PFSK-1 (cell line): ENCODE data around the gene ETHE1.

ENCODE experiments used
- FOXP2 ChIP-seq: optimal IDR thresholded peaks from 2 replicates; pipeline ENCODE3; 2011; ENCODE audit warnings: borderline replicate concordance, control low read depth, inconsistent platforms; ENCODE audit not compliant: insufficient read depth; ENCODE audit errors: extremely low read length, extremely low read depth
- POLR2AphosphoS5 ChIP-seq: IDR thresholded peaks from 2 replicates; pipeline ENCODE4 v1.6.1; 2012; ENCODE audit warnings: low read depth, mild to moderate bottlenecking, control low read depth, low read length, moderate library complexity
- SIN3A ChIP-seq: IDR thresholded peaks from 2 replicates; pipeline ENCODE4 v1.6.1; 2012; ENCODE audit warnings: mild to moderate bottlenecking, low read length, moderate library complexity, borderline replicate concordance; ENCODE audit not compliant: insufficient read depth
- TAF1 ChIP-seq: IDR thresholded peaks from 2 replicates; pipeline ENCODE4 v1.6.1; 2012; ENCODE audit warnings: low read length, control low read depth, borderline replicate concordance; ENCODE audit not compliant: insufficient read depth
- TF ChIP-seq, protein P1 (sequence below), 2 experiments: IDR thresholded peaks; 2 replicates each; pipeline versions ENCODE4 v1.6.1 to v1.8.0; 2011 to 2012; ENCODE audit warnings: low read depth in 2 of 2, low read length in 2 of 2, control low read depth in 1 of 2, inconsistent platforms in 1 of 2, mild to moderate bottlenecking in 1 of 2, moderate library complexity in 1 of 2; ENCODE audit not compliant: insufficient read depth in 1 of 2

Gene ETHE1

DNA sequence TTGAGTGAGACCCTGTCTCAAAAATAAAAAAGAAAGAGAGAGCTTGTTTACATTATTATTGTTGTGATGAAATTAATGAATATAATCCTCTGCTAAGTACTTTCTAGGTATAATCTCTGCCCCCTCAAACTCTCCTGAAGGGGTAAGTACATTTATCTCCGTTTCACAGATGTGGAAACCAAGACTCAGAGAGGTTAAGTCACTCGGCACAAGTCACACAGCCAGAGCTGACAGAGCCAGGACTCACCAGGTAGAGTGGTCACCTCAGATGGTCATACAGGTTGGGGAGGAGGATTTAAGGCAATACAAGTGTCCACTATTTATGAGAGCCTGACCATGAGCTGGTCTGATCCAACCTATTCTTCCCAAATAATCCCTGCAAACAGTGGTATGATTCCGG, 46.4 kb downstream of the ETHE1 start:
- TF ChIP-seq POLR2AphosphoS5 (no peak), TAF1 (no peak), SIN3A (no peak), FOXP2 (no peak)
- TF ChIP-seq, protein P1, sequence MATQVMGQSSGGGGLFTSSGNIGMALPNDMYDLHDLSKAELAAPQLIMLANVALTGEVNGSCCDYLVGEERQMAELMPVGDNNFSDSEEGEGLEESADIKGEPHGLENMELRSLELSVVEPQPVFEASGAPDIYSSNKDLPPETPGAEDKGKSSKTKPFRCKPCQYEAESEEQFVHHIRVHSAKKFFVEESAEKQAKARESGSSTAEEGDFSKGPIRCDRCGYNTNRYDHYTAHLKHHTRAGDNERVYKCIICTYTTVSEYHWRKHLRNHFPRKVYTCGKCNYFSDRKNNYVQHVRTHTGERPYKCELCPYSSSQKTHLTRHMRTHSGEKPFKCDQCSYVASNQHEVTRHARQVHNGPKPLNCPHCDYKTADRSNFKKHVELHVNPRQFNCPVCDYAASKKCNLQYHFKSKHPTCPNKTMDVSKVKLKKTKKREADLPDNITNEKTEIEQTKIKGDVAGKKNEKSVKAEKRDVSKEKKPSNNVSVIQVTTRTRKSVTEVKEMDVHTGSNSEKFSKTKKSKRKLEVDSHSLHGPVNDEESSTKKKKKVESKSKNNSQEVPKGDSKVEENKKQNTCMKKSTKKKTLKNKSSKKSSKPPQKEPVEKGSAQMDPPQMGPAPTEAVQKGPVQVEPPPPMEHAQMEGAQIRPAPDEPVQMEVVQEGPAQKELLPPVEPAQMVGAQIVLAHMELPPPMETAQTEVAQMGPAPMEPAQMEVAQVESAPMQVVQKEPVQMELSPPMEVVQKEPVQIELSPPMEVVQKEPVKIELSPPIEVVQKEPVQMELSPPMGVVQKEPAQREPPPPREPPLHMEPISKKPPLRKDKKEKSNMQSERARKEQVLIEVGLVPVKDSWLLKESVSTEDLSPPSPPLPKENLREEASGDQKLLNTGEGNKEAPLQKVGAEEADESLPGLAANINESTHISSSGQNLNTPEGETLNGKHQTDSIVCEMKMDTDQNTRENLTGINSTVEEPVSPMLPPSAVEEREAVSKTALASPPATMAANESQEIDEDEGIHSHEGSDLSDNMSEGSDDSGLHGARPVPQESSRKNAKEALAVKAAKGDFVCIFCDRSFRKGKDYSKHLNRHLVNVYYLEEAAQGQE (IDR thresholded peaks at IDR 0.05; ENCODE audit: insufficient read depth in 1 of 2, low read depth in 2 of 2, low read length in 2 of 2): no peak

GRCh38 chr19:43479961-43480561, 46.9 kb downstream of the ETHE1 start:
- TF ChIP-seq FOXP2 (no peak), TAF1 (no peak), POLR2AphosphoS5 (no peak)

GRCh38 chr19:43479226-43479625, 47.8 kb downstream of the ETHE1 start:
- TF ChIP-seq FOXP2 (no peak), SIN3A (no peak), TAF1 (no peak), POLR2AphosphoS5 (no peak)
- TF ChIP-seq, protein P1 (IDR thresholded peaks at IDR 0.05; ENCODE audit: insufficient read depth in 1 of 2, low read depth in 2 of 2, low read length in 2 of 2): no peak

GRCh38 chr19:43478323-43478722, 48.7 kb downstream of the ETHE1 start:
- TF ChIP-seq TAF1 (no peak), SIN3A (no peak), POLR2AphosphoS5 (no peak), FOXP2 (no peak)
- TF ChIP-seq, protein P1 (IDR thresholded peaks at IDR 0.05; ENCODE audit: insufficient read depth in 1 of 2, low read depth in 2 of 2, low read length in 2 of 2): no peak

DNA sequence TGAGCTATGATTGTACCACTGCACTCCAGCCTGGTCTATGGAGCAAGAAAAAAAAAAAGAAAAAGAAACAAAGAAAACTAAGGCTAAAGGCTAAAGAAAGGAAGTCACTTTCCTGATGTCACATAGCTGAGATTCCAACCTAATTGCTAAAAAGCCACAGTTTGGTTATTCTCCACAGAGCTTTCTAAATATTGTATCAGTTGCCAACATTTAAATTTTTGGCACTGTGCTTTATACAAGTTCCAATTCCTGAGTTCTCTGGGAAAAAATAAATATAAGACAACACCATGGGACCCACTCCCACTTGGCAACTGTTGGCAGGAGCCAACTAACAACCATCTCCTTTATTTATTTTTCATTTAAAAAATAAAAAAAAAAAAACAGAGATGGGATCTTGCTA, 50.4 kb downstream of the ETHE1 start:
- TF ChIP-seq POLR2AphosphoS5 (no peak), SIN3A (no peak), FOXP2 (no peak), TAF1 (no peak)
- TF ChIP-seq, protein P1 (IDR thresholded peaks at IDR 0.05; ENCODE audit: insufficient read depth in 1 of 2, low read depth in 2 of 2, low read length in 2 of 2): no peak
